Fibroblast of the aortic adventitia (primary cell): ENCODE measurements around the gene SVOP. TPM values are rescaled to one million over a fixed set of nuclear protein-coding genes. Genes with fewer than 3 reads are reported as not detected.
"Not testable (repeated sequence)": the region's sequence is repeated elsewhere in the genome, so short reads cannot be mapped to it uniquely, and the experiment has no call there.

Experiments used
- DNase-seq: peaks from one replicate; pipeline ENCODE4 v3.0.0-alpha.2; 2010; ENCODE audit warnings: low read depth
- H3K4me3 ChIP-seq: 2 replicates; pipeline ENCODE4 v1.5.1; 2011; ENCODE audit warnings: low read depth, mild to moderate bottlenecking, control low read depth, low read length, moderate library complexity
- total RNA-seq: library from RNA; depleted of rRNA; stranded (reverse); fragments of >200 nt; gene quantifications from 2 replicates; pipeline ENCODE4 v1.2.3, GENCODE V29; 2012; ENCODE audit warnings: low replicate concordance
- TF ChIP-seq, protein P1 (sequence below): IDR thresholded peaks from 2 replicates; pipeline ENCODE4 v1.5.1; 2011; ENCODE audit warnings: mild to moderate bottlenecking, low read length, control low read depth, inconsistent platforms; ENCODE audit not compliant: insufficient read depth

SVOP gene
- total RNA-seq, 1 donor = not detected

DNA sequence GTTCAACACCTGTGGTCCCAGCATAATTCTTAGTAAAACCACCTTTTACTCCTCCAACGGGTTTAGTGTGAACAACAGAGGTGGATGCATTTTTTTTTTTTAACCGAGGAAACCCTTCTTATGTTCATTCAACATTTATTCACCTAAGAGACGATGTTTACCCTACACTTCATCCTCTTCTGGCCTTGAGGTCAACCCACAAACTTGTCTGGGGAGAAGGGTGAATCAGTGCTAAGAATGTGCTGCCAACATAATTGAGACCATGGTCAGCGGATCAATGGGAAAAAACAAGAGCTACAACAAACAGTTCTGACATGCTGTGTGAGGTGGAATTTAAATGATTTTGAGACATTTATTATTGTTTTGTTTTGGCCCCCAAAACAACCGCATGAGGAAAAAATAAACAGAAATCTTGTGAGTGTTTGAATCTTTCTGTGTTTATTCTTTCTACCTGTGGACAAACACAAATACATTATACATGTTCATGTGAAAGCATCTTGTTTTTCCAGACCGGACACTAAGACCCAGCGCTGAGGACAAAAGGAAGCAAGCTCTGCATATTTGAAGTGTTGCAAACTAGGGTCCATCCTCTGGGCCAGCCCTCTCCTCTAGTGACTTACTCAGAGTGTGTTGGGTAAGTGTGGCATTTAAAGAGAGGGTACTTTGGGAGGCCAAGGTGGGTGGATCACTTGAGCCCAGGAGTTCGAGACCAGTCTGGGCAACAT, 26.4 kb upstream of the SVOP start:
- DNase-seq = no peak
- no peak overlapping the region for H3K4me3 ChIP-seq
- TF ChIP-seq, protein P1, sequence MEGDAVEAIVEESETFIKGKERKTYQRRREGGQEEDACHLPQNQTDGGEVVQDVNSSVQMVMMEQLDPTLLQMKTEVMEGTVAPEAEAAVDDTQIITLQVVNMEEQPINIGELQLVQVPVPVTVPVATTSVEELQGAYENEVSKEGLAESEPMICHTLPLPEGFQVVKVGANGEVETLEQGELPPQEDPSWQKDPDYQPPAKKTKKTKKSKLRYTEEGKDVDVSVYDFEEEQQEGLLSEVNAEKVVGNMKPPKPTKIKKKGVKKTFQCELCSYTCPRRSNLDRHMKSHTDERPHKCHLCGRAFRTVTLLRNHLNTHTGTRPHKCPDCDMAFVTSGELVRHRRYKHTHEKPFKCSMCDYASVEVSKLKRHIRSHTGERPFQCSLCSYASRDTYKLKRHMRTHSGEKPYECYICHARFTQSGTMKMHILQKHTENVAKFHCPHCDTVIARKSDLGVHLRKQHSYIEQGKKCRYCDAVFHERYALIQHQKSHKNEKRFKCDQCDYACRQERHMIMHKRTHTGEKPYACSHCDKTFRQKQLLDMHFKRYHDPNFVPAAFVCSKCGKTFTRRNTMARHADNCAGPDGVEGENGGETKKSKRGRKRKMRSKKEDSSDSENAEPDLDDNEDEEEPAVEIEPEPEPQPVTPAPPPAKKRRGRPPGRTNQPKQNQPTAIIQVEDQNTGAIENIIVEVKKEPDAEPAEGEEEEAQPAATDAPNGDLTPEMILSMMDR = no peak

DNA sequence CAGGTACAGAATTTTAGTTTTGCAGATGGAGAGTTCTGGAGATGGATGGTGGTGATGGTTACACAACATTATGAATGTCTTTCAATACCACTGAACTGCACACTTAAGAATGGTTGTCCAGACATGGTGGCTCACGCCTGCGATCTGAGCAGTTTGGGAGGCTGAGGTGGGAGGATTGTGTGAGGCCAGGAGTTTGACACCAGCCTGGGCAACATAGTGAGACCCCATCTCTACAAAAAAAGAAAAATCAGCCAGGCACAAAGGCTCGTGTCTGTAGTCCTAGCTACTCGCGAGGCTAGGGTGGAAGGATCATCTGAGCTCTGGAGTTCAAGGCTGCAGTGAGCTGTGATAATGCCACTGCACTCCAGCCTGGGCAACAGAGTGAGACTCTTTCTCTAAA, 23.4 kb upstream of the SVOP start:
- H3K4me3 ChIP-seq = no peak overlapping the region
- TF ChIP-seq, protein P1 = no peak
- no peak for DNase-seq

DNA sequence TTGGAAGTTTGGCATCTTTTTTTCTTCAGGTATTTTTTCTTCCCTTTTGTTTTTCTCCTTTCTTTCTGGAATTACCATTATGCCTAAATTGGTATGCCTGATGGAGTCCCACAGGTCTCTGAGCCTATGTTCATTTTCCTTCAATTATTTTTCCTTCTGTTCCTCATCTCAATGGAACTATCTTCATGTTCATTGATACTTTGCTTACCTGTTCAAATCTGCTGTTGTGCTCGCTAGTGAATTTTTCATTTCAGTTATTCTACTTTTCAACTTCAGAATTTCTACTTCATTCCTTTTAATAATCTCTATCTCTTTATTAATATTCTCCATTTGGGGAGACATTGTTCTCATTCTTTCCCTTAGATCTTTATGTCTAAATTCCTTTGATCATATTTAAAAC, 16.1 kb upstream of the SVOP start:
- no peak overlapping the region for H3K4me3 ChIP-seq
- TF ChIP-seq, protein P1 = no peak
- no peak for DNase-seq

DNA sequence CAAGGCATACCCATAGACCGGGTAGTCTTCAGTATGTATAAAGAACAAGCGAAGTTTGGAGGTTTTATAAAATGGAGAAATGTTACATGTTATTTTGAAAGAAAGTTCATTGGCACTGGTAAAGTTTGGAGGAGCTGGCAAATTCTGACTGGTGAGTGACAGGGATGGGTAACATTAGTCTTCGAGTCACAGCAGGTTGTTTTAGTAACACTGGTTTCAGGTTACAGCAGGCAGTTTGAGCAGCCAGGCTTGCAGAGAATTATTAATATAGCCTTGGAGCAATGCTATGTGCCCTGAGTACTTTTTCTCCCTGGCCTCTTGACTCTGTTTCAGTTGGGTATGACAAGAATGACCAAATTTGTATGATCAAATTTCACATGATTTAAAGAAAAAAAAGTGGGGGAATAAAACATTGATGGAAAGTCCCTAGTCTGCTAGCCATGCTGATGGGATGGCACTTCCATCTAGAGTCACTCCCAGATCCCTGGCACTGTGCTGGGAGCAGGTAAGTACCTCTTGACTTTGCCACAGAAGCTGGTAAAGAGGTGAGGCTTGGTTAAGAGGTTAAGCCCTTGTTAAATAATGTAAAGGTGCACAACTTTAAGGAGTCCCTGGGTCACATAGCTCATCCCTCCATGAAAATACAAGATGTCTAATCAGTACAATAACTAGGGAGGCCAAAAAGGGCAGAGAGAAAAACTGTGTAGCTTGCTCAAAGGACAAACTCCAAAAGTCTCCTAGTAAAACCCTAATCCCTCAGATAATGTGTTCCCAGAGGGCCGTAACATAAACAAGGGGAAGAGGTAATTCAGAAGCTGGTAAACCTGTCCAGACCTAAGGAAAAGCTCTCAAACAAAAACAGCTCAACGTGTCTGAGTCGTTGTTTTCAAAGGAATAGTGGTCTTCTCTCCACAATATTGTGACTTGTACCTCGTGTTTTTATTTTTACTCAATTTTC, 12.7 kb upstream of the SVOP start:
- no peak overlapping the region for H3K4me3 ChIP-seq
- no peak for DNase-seq
- TF ChIP-seq, protein P1 = no peak

DNA sequence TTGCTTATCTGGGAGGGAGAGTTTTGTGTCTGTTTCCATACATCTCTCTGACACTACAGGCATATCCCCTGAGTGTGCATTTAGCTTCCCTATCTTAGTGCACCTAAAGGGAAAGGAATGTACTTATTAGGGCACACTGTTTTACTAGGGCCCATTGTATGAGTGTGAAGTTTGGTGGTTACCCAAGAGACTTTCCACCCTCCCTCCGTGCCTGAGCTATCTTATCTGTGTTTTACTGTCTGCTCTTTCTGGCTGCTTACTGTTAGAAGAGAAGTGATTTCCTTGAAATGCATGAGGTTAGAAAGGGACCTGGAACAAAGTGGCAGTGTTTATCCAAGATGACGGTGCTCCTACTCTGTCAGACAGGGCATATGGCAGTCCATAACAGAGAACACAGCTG, 8.5 kb upstream of the SVOP start:
- TF ChIP-seq, protein P1 = no peak
- peak; percentile 16 for DNase-seq
- H3K4me3 ChIP-seq = no peak overlapping the region

DNA sequence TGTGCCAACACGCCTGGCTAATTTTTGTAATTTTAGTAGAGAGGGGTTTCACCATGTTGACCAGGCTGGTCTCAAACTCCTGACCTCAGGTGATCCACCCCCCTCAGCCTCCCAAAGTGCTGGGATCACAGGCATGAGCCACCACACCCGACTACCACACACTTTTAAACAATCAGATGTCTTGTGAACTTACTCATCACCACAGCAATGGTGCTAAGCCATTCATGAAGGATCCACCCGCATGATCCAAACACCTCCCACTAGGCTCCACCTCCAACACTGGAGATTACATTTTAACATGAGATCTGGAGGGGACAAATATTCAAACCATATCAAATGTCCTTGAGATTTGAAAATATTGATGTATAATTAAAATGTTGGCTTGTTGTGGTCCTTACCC, 7.8 kb upstream of the SVOP start:
- H3K4me3 ChIP-seq = not testable (repeated sequence)
- peak; percentile 2 for DNase-seq

DNA sequence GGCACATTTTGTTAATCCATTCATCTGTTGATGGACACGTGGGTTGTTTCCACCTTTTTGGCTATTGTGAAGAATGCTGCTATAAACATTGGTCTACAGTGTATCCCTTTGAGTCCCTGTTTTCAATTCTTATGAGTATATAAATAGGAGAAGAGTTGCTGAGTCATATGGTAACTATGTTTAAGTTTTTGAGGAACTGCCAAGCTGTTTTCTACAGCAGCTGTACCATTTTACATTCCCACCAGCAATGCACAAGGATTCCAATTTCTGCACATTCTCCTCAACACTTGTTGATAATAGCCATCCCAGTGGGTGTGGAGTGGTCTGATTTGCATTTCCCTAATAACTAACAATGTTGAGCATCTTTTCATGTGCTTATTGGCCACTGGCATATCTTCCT, 6.9 kb upstream of the SVOP start:
- TF ChIP-seq, protein P1 = no peak
- no peak overlapping the region for H3K4me3 ChIP-seq
- DNase-seq = peak; percentile 52
